GM12891 (cell line): Measurements from ENCODE around the gene RPL21.

Experiments used
- PAX5 ChIP-seq: IDR thresholded peaks from 2 replicates; pipeline ENCODE4 v1.6.1; 2011; ENCODE audit warnings: low read length, moderate library complexity, mild to moderate bottlenecking; ENCODE audit not compliant: insufficient read depth, severe bottlenecking
- POLR2A ChIP-seq: IDR thresholded peaks from 2 replicates; pipeline ENCODE4 v1.6.1; 2011; ENCODE audit warnings: low read depth, low read length, control low read depth
- POLR2AphosphoS5 ChIP-seq: IDR thresholded peaks from 2 replicates; pipeline ENCODE4 v1.6.1; 2011; ENCODE audit warnings: low read depth, low read length, control low read depth
- POU2F2 ChIP-seq: IDR thresholded peaks from 2 replicates; pipeline ENCODE4 v1.6.1; 2011; ENCODE audit warnings: low read depth, mild to moderate bottlenecking, control low read depth, low read length, moderate library complexity
- TAF1 ChIP-seq: IDR thresholded peaks from 2 replicates; pipeline ENCODE4 v1.6.1; 2011; ENCODE audit warnings: low read depth, low read length, control low read depth

- TF ChIP-seq POLR2A (no peak), TAF1 (no peak), POLR2AphosphoS5 (no peak), PAX5 (no peak), POU2F2 (no peak)
Measured at GRCh38 chr13:27280841-27281240, 29.5 kb downstream of the RPL21 start.
